Measurements from ENCODE around the gene CLCN6.

CLCN6 gene

DNA sequence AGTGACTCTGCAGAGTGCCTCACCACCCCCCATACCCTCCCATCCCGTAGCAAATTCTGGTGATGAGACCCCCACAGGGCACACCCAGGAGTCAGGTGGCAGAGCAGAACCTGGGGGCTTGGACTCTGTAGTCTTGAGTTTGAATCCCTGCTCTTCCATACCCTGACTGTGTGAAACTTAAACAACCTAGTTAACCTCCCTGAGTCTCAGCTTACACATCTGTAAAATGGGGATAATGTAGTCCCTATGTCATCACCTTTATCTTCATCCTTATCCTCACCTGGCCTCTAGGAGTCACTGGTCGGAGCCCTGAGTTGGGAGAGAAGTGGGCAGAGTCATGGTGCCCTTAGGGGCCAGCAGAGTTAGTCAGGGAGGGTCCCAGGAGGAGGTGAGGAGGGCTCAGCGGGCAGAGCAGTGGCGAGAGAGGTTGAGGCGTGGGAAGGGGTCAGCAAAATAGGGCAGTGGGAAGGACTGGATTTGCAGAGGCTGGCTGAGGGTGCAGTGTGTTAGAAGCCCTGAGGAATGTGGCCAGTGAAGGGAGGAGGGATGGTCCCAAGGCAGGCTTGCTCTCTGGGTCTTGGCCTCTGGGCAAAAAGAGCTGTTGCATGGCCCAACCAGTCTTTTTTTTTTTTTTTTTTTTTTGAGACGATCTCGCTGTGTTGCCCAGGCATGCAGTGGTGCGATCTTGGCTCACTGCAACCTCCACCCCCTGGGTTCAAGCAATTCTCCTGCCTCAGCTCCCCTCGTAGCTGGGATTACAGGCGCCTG, 25.4 kb upstream of the CLCN6 start:
- no peak for DNase-seq

DNA sequence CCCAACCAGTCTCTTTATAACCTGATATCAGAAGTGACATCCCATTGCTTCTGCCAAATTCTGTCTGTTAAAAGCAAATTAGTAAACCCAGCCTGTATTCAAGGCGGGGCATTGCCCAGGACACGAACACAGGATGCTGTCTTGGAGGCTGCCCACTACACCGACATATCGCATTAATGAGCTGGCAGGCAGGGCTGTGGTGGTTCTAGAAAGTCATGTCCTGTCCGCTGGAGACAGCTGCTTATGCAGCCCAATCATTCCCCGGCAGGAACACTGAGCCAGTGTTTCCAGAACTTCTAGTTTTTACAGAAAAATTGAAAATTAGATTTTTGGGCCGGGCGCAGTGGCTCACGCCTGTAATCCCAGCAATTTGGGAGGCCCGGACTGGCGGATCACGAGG, 24.7 kb upstream of the CLCN6 start:
- DNase-seq = no peak

DNA sequence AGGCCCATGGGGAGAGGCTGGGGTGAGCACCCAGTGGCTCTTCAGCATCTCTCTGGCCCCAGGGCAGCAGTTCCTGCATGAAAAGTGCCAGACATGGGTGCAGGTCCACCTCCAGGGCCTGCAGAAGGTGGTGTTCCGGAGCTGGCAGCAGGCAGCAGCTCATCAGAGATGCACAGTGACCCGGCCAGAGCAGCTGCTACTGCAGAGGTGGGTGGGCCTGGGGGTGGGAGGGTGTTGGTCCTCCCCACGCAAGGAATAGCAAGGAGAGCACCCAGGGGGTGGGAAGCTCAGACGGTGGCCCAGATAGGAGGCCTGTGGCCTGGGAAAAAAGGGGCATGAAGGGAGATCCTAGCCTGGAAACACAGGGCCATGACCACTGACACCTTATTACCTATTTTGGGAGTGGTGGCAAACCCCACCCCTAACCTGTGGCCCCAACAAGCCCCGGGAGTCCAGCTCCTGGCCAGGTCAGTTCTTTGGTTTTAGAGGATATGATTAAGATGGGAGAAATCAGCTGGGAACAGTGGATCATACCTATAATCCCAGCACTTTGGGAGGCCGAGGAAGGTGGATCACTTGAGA, 23.8 kb upstream of the CLCN6 start:
- DNase-seq = no peak

DNA sequence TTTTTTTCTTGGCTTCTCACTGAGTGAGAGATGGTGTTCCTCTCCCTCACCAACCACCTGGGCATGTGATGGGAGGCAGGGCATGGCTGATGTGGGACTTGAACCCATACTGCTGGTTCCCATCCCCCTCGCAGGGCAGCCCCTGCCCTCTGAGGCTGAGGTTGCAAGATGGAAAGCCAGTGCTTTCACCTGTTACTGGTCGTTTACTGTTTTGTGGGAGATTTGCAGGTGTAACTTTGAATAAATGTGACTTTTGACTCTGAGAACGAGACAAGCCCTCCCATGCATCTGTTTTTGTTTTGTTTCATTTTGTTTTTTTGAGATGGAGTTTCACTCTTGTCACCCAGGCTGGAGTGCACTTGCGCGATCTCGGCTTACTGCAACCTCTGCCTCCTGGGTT, 22.4 kb upstream of the CLCN6 start:
- no peak for DNase-seq

DNA sequence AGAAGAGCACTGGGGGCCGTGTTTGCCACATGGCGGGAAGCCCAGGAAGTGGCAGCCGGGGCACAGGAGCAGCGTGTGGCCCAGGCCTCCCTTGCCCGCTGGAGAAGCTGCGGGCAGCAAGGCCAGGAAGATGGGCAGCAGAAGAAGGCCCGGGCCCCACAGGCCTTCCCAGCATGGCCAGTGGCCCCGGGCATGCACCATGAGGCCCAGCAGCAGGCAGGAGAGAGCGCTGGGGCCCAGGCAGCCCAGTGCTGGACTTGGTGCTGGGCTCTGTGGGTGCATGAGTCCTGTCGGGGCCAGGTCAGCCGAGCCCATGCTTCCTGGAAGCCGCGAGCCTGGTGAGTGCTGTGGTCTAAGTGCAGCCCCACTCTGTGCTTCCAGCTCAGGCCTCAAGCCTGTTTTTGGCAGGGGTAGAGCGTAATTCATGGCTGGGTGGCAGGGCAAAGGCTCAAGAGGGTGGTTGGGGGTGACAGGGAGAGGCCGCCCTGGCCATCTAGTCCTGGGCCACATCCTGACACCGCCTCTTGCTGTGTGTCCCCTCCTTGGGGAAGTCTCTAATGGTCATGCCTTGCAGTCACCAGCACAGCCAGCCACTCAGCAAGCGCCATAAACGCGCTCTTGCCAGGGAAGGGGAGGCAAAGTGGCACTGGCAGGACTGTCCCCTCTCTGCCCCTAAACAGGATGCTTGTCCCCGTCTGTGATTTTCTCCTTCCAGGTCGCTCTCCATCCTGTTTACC, 21.6 kb upstream of the CLCN6 start:
- no peak for DNase-seq

DNA sequence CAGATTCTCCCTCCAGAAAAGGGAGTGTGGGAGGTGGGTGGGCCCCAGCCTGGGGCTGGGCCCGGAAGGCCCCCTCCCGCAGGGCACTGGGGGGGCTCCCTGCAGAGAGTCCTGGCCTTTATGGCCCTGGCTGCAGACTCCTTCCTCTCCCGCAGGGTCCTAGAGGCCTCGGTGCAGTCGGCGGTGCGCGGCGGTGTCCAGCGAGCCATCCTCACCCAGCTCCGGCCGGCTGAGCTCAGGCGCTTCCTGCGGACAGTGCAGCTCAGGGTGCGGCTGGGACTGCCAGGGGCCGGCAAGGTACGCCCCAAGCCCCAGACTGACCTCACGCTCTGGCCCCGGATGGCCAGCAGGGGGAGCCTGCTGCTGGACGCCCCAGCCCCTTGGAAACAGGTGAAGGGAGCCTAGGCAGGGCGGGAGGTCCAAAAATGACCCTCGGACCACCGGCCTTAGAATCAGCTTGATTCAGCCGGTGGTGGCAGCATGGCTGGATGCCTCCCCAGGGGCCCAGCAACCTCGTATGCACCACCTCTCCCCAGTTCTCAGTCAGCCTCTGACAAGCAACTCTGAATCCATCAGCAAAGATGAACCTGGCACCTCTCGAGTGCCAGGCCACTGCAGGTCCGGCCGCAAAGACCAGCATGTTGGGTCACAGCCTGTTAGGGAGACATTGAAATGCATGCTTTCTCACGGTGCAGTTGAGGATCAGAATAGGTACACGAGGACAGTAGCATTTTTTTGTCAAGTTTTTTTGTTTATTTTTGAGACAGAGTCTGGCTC, 20.8 kb upstream of the CLCN6 start:
- DNase-seq = peak; percentile 30

DNA sequence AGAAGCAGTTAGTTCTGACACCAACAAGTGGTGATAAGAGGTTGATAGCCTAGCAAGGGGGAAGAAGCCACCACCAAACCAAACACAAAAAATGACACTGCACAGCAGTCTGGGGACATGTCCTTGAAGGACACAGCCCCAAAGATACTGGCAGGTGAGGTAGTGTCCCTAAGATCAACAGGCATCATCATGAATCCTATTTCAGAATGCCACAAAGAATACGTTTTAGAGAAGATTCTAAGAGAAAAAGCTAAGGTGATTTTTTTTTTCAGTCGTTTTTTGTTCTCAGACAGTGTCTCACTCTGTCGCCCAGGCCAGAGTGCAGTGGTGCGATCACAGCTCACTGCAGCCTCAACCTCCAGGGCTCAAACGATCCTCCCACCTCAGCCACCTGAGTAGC, 19.8 kb upstream of the CLCN6 start:
- no peak for DNase-seq

DNA sequence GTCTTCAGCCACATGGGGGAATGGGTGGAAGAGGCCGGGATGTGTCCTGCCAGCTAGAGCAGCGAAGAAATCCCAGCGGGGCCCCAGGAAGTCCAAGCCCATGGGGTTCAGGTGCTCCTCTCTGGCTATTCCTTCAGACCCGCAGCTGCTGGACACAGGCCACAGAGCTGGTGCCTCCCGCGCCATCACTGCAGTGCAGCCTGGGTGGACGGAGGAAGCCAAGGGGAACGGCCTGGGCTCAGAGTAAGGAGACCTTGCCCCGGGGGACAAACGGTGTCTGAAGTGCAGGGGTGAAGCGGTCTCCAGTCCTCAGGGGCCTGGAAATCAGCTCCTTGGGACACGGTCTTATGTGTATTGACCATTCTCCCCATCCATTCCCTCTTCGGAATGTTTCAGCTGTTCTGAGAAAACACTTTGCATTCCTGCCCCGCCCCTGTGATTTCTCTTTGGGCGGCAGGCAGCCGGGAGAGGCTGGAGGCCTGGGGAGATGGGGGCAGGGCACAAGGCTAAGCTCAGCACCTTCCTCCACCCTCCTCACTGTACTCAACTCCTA, 18.7 kb upstream of the CLCN6 start:
- DNase-seq = peak; percentile 25

DNA sequence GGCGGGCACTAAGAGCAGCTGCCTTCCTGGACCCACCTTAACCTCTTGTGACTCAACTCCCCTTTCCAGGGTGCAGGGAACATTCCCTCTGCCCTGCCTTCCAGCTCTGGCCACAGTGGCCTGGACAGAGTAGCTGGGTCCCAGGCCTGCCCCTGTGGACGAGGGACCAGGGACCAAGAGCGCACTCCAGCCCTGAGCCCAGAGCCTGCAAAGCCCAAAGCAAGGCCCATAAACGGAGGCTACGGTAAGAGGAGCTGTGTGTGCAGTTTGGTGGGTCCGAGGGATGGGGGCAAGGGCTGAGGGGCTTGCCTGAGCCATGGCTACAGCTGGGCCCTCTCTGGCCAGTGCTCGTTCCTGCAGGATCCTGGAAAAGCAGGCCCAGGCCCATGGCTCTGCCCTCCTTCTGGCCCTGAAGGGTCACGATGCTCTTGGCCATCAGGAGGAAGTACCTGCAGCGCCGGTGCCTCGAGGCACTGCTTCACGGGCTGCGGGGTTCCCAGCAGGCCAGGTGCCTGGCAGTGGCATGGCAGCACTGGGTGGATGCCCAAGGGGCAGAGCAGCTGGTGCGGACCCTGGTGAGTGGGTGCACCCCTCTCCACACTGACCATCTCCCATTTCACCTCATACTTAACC, 18.1 kb upstream of the CLCN6 start:
- DNase-seq = no peak

DNA sequence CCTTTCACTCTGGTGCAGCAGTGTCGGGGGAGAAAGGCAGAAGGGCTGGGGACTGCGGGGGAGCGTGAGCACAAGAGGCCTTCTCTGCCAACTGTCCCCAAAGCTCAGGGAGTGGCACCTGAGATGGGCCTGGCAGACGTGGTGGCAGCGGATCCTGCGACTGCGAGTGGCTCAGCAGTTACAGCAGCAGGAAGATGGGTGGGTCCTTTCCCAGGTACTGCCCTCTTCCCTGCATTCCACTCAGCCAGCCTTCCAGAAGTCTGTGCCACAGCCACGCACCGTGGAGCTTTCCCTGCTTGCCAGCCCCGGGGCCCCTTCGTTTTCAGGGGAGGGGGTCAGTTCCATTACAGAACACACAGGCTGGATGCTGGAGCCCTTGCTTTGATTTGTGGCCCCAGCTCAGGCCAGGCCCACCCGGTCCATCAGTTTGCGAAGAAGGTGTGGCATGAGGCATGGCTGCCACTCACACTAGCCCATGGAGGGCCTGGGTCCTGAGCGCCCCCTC, 17.4 kb upstream of the CLCN6 start:
- no peak for DNase-seq

DNA sequence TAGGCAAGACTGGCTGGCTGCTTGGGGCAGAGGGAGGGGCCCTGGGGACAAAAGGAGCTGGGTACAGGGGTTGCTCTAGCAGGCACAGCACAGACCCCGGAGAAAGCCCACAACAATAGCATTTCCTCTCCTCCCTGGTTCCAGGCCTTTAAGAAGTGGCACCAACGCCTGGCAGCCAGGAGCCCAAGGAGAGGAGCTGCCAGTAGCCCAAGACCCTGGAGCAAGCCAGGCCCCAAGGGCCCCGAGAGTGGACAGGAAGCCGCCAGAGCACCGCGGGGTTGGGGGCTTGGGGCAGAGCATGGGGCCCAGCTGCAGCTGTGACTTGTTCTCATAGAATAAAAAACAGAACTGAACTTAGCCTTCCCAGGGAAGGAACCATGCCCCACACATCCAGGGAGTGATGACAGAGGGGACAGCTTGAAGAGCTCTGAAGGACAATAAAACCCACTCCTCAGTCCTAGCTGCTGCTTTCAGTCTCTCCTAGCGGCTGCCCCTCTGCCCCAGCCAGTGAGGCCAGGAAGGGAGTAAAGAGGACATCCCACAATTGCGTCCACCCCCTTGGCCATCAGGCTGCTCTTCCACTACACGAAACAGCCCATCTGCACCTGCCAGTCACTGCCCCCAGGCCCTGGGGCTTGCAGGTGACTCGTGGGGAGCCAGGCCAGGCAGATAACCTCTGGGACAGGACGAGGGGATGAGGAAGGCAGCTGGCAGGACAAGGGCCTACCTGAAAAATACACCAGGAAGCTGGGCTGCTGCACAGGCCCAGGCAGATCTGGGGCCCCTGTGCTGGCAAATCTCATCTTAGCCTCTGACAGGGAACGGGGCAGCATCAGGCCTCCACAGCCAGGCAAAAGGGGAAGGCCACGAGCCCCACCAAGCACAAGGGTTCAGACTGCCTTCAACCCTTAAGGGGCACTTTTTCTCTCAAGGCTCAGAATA, 16.6 kb upstream of the CLCN6 start:
- no peak for DNase-seq

DNA sequence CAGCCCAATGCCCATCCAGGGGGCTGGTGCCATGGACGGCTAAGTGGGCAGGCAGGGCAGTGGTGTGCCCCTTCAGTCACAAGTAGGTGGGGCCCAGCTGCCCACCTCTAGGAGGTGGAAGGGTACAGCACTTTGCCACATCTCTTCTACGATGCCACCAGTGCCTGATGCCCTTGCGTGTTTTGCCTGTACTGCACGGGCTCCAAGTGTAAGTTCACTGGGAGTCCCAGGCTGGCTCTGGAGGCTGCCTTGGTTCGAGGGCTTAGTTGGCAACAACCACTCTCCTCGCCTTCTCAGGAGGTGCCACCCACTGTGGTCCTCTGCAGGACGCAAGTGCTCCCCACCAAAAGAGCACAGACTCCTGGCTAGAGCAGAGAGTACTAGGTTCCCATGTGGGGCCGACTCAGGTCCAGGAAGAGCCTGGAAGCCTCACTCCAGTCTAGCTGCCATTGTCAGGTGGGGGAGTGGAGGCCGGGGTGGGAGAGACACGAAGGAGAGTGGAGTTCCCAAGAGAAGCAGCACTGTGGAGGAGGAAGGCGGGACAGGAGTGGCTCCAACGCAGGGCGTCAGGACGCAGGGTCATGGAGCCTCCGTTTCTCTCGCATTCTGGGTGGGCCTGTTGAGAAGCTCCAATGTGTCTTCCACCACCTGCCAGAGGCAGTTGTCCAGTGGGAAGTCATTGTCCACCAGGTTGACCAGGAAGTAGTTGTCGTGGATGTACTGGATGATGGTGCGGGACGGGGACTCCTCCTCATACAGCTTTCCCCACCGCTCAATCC, 15.7 kb upstream of the CLCN6 start:
- no peak for DNase-seq

DNA sequence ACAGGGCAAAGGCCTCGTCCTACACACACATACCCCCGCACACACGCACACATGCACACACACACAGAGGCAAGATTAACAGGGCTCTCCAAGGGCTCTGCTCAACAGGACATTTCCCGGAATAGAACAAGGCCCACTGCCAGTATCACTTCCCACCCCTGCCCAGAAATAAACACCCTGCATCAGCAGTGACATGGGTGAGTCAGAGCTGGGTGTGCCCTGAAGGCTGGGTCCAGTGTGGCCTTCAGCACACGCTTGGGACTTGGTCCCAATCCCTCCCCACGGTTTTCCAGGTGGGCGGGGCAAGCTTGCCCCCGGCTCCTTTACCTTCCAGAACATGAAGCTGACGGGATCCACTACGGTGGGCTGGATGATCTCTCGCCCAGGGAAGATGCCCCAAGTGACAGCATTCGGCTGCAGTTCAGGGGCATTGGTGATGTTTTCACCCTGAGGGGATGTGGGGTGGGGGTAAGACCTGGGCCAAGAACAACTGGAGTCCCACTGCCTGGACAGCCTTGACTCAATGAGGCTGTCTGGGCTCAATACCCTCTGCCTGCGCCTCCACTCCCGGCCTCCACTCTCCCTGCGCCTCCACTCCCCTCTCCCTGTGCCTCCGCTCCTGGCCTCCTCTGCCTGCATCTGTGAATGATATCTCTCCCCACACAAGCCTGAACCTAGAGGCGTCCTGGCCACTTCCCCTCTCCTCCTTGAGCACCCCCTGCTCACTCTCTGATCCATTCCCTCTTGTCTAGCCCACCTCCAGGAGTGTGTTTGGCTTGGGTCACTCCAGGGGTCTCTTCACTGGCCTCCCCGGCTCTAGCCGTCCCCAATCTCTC, 14.9 kb upstream of the CLCN6 start:
- DNase-seq = no peak

DNA sequence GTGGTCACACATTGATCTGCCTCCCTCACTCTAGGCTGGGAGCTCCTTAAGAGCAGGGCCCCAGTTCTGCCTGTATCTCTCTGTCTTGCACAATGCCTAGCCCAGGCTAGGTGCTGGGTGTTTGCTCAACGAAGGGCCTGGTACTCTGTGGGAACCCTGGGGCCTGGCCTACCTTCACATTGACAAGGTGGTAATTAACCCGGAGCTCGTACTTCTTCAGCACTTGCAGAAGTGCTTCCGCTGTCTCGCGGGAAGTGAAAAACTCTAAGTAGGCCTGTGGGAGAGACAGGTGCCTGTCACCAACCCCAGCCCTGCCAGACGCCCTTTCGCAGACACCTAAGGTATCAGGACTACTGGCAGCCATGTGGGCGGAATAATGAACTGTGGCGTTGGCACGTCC, 13.9 kb upstream of the CLCN6 start:
- no peak for DNase-seq

DNA sequence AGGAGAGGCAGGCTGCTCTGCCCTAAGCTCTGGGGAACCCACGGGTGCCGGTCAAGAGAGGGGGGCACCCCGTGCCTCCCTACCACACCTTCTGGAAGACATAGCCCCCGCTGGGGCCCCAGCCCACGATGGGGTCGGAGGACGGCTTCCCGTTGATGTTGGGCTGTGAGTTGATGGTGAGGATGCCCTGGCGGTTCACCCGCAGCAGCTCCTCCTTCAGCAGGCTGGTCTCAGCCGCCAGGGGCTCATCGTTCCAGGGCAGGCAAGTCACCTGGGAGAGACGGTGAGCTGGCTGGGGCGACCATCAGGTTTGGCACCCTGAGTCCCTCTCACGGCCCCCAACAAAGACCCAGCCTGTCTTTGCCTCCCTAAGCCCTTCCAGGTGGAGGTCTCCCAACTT, 12.2 kb upstream of the CLCN6 start:
- DNase-seq = no peak

DNA sequence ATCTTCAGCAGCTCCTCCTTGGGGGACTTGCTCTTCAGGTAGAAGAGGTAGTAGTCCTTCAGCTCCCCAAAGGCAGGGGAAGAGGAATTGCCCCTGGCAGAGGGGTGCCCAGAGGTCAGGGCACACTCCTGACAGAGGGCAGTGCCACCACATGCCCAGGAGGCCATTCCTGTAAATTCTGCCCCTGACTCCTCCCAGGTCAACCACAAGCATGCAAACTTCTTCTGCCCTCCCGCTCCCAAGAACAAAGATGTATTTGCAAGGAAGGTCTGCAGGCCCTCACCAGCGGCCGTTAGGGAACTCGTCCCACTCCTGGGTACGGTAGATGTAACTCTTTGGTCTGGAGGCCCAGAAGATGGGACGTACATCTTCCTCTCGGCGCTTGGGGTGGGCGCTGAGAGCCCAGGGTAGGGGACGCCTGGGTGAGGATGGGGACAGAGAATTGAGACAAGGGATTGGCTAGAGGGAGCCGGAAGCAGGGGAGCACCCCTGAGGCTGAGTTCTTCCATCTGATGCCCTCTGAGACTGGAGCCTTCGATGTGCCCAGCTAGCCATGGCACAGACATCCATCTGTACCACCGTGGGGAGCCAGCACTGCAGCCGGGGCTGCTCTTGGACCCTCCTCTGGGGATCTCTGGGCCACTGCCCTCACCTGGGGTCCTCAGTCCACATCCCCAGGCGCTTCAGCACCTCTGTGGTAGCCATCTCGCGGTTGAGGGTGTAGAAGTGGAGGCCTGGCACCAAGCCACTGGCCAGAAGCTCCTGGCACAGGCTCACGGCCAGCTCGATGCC, 11.3 kb upstream of the CLCN6 start:
- DNase-seq = no peak

DNA sequence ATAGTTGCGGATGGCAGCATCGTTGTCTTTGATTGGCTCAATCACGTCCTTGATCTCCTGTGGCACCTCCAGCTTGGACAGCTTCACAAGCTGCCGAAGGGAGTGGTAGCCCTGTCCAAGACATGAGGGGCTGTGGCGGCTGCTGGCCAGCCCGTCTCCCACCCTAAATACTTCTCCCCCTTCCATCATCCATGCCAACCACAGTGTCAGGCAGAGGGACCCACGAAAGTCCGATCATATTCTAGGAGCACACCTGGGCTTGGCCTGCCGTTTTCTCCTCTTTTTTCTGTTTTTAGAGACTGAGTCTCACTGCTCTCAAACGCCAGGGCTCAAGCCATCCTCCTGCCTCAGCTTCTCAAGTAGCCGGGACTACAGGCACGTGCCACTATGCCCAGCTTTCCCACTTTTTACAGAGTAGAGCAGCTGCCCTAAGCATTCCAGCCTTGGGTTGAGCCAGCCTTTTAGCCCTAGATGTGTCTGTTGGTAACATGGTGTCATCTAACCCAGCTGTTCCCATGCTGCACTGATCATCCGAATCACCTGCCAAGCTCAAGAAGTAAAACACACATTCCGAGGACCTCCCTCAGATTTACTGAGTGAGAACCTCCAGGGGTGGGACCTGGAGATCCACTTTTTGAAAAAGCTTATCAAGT, 10.6 kb upstream of the CLCN6 start:
- DNase-seq = no peak
